ENCODE data around the gene TADA3.

- peak; percentile 80 for TF ChIP-seq POLR2A (IDR thresholded peaks at IDR 0.05; ENCODE audit: low read depth, low read length)
- no peak for TF ChIP-seq TAF1 (IDR thresholded peaks at IDR 0.05; ENCODE audit: borderline replicate concordance, low read depth, low read length)
- TF ChIP-seq POLR2AphosphoS5 (IDR thresholded peaks at IDR 0.05; ENCODE audit: low read depth, low read length): no peak; the same call in none of the 2 replicates
Observed at GRCh38 chr3:9809615-9810432, 17.6 kb upstream of the TADA3 start, which contains the start of gene TTLL3.
